OCI-LY1 (cell line): ENCODE measurements around the gene ULK4.
"Not testable (repeated sequence)": the region's sequence is repeated elsewhere in the genome, so short reads cannot be mapped to it uniquely, and the experiment has no call there.

Source experiments
- H2AFZ ChIP-seq: fragments of 200-600 bp; sonication (generic), shearing (Covaris generic); 2 replicates; pipeline ENCODE4 v1.6.0; 2014; ENCODE audit warnings: antibody characterized with exemption, mild to moderate bottlenecking, low read length
- H3F3A ChIP-seq: fragments of 200-600 bp; sonication (generic), shearing (Covaris generic); 2 replicates; pipeline ENCODE4 v1.6.0; 2014; ENCODE audit warnings: mild to moderate bottlenecking, antibody characterized with exemption, low read length, moderate library complexity; ENCODE audit not compliant: insufficient read depth
- H3K27ac ChIP-seq: fragments of 200-600 bp; sonication (generic); 2 replicates; pipeline ENCODE4 v1.5.1; 2014; ENCODE audit warnings: low read length, mixed run types, mild to moderate bottlenecking, low read depth; ENCODE audit not compliant: poor library complexity, severe bottlenecking
- H3K27me3 ChIP-seq: fragments of 200-600 bp; sonication (generic); 2 replicates; pipeline ENCODE4 v1.6.0; 2014; ENCODE audit warnings: antibody characterized with exemption, mild to moderate bottlenecking, low read length, moderate library complexity; ENCODE audit not compliant: insufficient read depth
- H3K36me3 ChIP-seq: fragments of 200-600 bp; sonication (generic); 2 replicates; pipeline ENCODE4 v1.6.1; 2014; ENCODE audit warnings: mild to moderate bottlenecking, antibody characterized with exemption, low read length, moderate library complexity, mixed read lengths; ENCODE audit not compliant: insufficient read depth
- H3K4me1 ChIP-seq: fragments of 200-600 bp; sonication (generic); 2 replicates; pipeline ENCODE4 v1.5.1; 2014; ENCODE audit warnings: mild to moderate bottlenecking, low read length, moderate library complexity; ENCODE audit not compliant: insufficient read depth, severe bottlenecking
- H3K4me2 ChIP-seq: fragments of 200-600 bp; sonication (generic), shearing (Covaris generic); 2 replicates; pipeline ENCODE4 v1.6.1; 2014; ENCODE audit warnings: low read length
- H3K4me3 ChIP-seq: fragments of 200-600 bp; sonication (generic); 2 replicates; pipeline ENCODE4 v1.5.1; 2014; ENCODE audit warnings: low read length, low read depth, mild to moderate bottlenecking, mixed read lengths; ENCODE audit not compliant: poor library complexity, severe bottlenecking
- H3K79me2 ChIP-seq: fragments of 200-600 bp; shearing (Covaris generic); 2 replicates; pipeline ENCODE4 v1.6.1; 2016; ENCODE audit warnings: mixed run types, low read length, mixed read lengths; ENCODE audit not compliant: insufficient read depth
- H3K9ac ChIP-seq: fragments of 200-600 bp; sonication (generic), shearing (Covaris generic); 2 replicates; pipeline ENCODE4 v1.6.1; 2014; ENCODE audit warnings: mild to moderate bottlenecking, low read length, mixed read lengths
- H3K9me2 ChIP-seq: fragments of 200-600 bp; sonication (generic), shearing (Covaris generic); 2 replicates; pipeline ENCODE4 v1.6.1; 2014; ENCODE audit warnings: low read depth, mild to moderate bottlenecking, low read length, mixed read lengths
- H3K9me3 ChIP-seq: fragments of 200-600 bp; shearing (Covaris generic); 2 replicates; pipeline ENCODE4 v1.6.1; 2014; ENCODE audit warnings: low read length, mixed read lengths
- H4K20me1 ChIP-seq: fragments of 200-600 bp; sonication (generic), shearing (Covaris generic); 2 replicates; pipeline ENCODE4 v1.6.0; 2016; ENCODE audit warnings: mild to moderate bottlenecking, low read length; ENCODE audit not compliant: insufficient read depth
- CTCF ChIP-seq: fragments of 200-600 bp; sonication (generic), shearing (Covaris generic); IDR thresholded peaks from 2 replicates; pipeline ENCODE4 v1.5.1; 2017; ENCODE audit warnings: mild to moderate bottlenecking, antibody characterized with exemption, low read length, moderate library complexity, mixed read lengths
- EZH2 ChIP-seq: fragments of 200-600 bp; sonication (generic), shearing (Covaris generic); IDR thresholded peaks from 2 replicates; pipeline ENCODE4 v1.8.0; 2017; ENCODE audit warnings: borderline replicate concordance, mixed run types, mild to moderate bottlenecking, antibody characterized with exemption, low read length, moderate library complexity, mixed read lengths

The ULK4 gene

DNA sequence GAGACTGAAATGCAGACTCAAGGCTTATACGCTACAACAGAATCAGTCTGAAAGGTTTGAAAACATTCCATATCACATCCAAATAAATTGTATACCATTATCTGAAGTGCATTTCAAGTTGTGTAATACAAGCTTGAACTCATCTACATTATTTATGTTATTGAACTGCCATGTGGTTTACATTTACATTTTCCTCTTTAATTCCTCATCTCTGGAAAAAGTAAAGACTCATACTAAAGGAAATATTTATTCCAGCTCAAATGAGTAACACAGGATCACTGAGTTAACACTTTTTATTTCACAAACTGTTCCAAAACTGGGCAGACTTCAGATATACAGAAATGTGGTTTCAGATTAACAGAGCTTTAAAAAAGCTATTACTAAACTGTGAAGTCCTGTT is 282.5 kb downstream of the ULK4 start:
- no peak overlapping the region for H3K4me3 ChIP-seq
- TF ChIP-seq EZH2 (no peak), CTCF (no peak)
- no peak overlapping the region for H3K4me2 ChIP-seq

DNA sequence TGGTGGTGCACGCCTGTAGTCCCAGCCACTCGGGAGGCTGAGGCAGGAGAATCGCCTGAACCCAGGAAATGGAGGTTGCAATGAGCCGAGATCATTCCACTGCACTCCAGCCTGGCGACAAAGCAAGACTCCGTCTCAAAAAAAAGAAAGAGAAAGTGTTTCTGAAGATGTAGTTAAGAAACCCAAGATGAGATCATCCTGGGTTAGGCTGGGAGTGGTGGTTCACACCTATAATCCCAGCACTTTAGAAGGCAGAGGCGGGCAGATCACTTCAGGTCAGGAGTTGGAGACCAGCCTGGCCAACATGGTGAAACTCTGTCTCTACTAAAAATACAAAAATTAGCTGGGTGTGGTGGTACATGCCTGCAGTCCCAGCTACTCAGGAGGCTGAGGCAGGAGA is 286.8 kb downstream of the ULK4 start:
- H3K4me2 ChIP-seq, H3K79me2 ChIP-seq, H3K27me3 ChIP-seq, H3K9me2 ChIP-seq, H4K20me1 ChIP-seq, H2AFZ ChIP-seq, H3K36me3 ChIP-seq, H3K27ac ChIP-seq, H3K9ac ChIP-seq, H3K4me1 ChIP-seq, H3K9me3 ChIP-seq, H3F3A ChIP-seq, H3K4me3 ChIP-seq: not testable (repeated sequence)

More for the DNA sequence above, 282.5 kb downstream of the ULK4 start:
- Histone ChIP-seq H3K27me3 (no peaks in the 10 kb centered on the region), H4K20me1 (no peaks in the 10 kb centered on the region), H3K9me2 (no peaks in the 10 kb centered on the region), H3K36me3 (no peaks in the 10 kb centered on the region), H3F3A (no peaks in the 10 kb centered on the region), H3K79me2 (no peaks in the 10 kb centered on the region), H3K4me1 (no peaks in the 10 kb centered on the region), H3K9me3 (no peaks in the 10 kb centered on the region), H2AFZ (no peak overlapping the region), H3K9ac (no peak overlapping the region), H3K27ac (no peak overlapping the region)

DNA sequence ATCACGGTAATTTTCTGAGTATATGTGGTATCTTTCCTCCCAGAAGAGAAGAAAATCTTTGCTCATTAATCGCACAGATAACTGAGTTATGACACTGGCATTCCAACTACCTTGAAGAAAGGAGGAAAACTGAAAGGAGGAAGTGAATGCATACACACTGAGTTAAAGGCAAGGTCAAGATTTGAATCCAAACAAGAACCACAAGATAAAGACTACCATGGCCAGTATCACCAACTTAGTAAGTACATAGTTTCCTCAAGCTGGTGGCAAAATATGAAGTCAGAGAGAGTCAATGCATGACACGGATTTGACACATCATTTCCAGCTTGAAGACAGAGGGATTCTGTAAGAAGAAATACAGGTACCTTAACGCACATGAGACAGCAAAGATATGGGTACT is 287.5 kb downstream of the ULK4 start:
- no peaks in the 10 kb centered on the region for H3K9me2 ChIP-seq
- no peaks in the 10 kb centered on the region for H4K20me1 ChIP-seq
- H3K4me1 ChIP-seq = no peaks in the 10 kb centered on the region
- no peak overlapping the region for H2AFZ ChIP-seq
- H3K9ac ChIP-seq = no peak overlapping the region
- H3K27me3 ChIP-seq = no peaks in the 10 kb centered on the region
- no peak overlapping the region for H3K4me2 ChIP-seq
- no peaks in the 10 kb centered on the region for H3K79me2 ChIP-seq
- no peak for TF ChIP-seq EZH2
- TF ChIP-seq CTCF = no peak
- H3K36me3 ChIP-seq = no peaks in the 10 kb centered on the region
- H3F3A ChIP-seq = no peaks in the 10 kb centered on the region
- H3K9me3 ChIP-seq = no peaks in the 10 kb centered on the region
- H3K4me3 ChIP-seq = no peak overlapping the region
- H3K27ac ChIP-seq = no peak overlapping the region

- Histone ChIP-seq H4K20me1 (no peaks in the 10 kb centered on the region), H3K36me3 (no peaks in the 10 kb centered on the region), H3K4me2 (no peak overlapping the region), H3K27me3 (no peaks in the 10 kb centered on the region), H3K9me2 (no peaks in the 10 kb centered on the region), H2AFZ (no peak overlapping the region), H3K4me1 (no peaks in the 10 kb centered on the region), H3F3A (no peaks in the 10 kb centered on the region), H3K9me3 (no peaks in the 10 kb centered on the region), H3K27ac (no peak overlapping the region), H3K9ac (no peak overlapping the region), H3K4me3 (no peak overlapping the region), H3K79me2 (no peaks in the 10 kb centered on the region)
- no peak for TF ChIP-seq EZH2
- TF ChIP-seq CTCF = no peak
These were observed 288.3 kb downstream of the ULK4 start for GRCh38 chr3:41673650-41674049.
